Fibroblast of lung (primary cell): ENCODE results near the gene COL27A1.

Experiments used
- EZH2 ChIP-seq: IDR thresholded peaks from 2 replicates; pipeline ENCODE4 v1.5.1; 2012; ENCODE audit warnings: low read length, control low read depth, mild to moderate bottlenecking; ENCODE audit errors: missing control alignments
- TF ChIP-seq, protein P1 (sequence below), 2 donors: IDR thresholded peaks in 1 of 2; conservative IDR thresholded peaks in 1 of 2; 1 replicate in 1 of 2; 2 replicates in 1 of 2; pipeline ENCODE4 v1.5.1; 2011 to 2012; ENCODE audit warnings: low read length in 2 of 2, control low read depth in 1 of 2, inconsistent platforms in 1 of 2, low read depth in 1 of 2, mild to moderate bottlenecking in 1 of 2

DNA sequence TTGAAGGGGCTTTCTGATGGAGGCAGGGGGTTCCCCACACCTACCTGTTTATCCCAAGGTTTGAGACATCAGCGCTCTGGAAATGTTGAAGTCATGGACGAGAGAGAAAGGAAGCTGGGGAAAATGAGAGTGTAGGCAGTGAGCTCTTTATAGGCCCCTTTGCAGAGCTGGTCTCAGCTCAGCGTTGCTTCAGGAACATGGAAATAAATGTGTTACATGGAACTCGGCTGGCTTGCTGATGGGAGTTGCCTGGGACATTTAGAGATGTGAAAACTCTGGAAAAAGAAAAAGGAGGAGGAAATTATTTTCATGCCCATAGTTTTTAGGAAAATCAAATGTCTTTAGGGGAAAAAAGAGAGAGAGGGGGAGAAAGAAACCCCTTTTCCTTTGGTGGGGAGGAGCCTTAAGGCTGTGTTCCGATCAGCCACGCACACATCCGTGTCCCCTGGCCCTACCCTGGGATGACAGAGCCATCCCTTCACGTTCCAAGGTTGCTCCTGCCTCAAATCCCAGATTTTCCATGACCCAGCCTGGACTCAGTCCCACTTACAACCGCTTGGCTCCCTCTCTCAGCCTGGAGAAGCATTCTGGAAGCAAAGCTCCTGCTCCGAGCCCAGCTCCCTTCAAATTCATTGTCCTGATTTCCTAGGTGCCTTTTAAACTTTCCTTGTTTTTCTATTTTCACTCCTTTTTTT lies 78.3 kb downstream of the COL27A1 start:
- TF ChIP-seq EZH2, result no peak
- TF ChIP-seq, protein P1, sequence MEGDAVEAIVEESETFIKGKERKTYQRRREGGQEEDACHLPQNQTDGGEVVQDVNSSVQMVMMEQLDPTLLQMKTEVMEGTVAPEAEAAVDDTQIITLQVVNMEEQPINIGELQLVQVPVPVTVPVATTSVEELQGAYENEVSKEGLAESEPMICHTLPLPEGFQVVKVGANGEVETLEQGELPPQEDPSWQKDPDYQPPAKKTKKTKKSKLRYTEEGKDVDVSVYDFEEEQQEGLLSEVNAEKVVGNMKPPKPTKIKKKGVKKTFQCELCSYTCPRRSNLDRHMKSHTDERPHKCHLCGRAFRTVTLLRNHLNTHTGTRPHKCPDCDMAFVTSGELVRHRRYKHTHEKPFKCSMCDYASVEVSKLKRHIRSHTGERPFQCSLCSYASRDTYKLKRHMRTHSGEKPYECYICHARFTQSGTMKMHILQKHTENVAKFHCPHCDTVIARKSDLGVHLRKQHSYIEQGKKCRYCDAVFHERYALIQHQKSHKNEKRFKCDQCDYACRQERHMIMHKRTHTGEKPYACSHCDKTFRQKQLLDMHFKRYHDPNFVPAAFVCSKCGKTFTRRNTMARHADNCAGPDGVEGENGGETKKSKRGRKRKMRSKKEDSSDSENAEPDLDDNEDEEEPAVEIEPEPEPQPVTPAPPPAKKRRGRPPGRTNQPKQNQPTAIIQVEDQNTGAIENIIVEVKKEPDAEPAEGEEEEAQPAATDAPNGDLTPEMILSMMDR (conservative IDR thresholded peaks at IDR 0.05 in 1 of 2, IDR thresholded peaks at IDR 0.05 in 1 of 2; ENCODE audit: low read depth in 1 of 2, low read length in 2 of 2), result no peak
